Loucy (cell line): ENCODE data around the gene CENPN.

Experiments
- CTCF ChIP-seq: fragments of 200-600 bp; sonication (generic); conservative IDR thresholded peaks from 2 replicates; pipeline ENCODE4 v1.5.1; 2014; ENCODE audit warnings: mild to moderate bottlenecking, antibody characterized with exemption, low read length
- EZH2phosphoT487 ChIP-seq: fragments of 200-600 bp; IDR thresholded peaks from 2 replicates; pipeline ENCODE4 v1.6.1; 2018; ENCODE audit warnings: antibody characterized with exemption, mild to moderate bottlenecking, moderate library complexity, borderline replicate concordance

- TF ChIP-seq CTCF = no peak
- TF ChIP-seq EZH2phosphoT487 = no peak
Measured at GRCh38 chr16:80985611-80986010, 21.4 kb upstream of the CENPN start.
